Uterus (tissue), 2 donors: Measurements from ENCODE around the gene PRR3.
A peak's percentile ranks its signal among the peaks of the same experiment; 100 is the strongest.
"Not testable (repeated sequence)": the region's sequence is repeated elsewhere in the genome, so short reads cannot be mapped to it uniquely, and the experiment has no call there.

Experiments
- POLR2A ChIP-seq, 2 donors: fragments of 450-650 bp; IDR thresholded peaks; one replicate each; pipeline ENCODE4 v1.6.1; 2016; ENCODE audit warnings: antibody characterized with exemption in 2 of 2, mild to moderate bottlenecking in 1 of 2, moderate library complexity in 1 of 2
- TF ChIP-seq, protein P1 (sequence below), 4 experiments: fragments of 200-600 bp in 2 of 4; fragments of 450-650 bp in 2 of 4; sonication (generic) in 2 of 4; IDR thresholded peaks; one replicate each; pipeline ENCODE4 v1.5.1; 2016 to 2019; ENCODE audit warnings: antibody characterized with exemption in 4 of 4, mild to moderate bottlenecking in 2 of 4, moderate library complexity in 1 of 4

DNA sequence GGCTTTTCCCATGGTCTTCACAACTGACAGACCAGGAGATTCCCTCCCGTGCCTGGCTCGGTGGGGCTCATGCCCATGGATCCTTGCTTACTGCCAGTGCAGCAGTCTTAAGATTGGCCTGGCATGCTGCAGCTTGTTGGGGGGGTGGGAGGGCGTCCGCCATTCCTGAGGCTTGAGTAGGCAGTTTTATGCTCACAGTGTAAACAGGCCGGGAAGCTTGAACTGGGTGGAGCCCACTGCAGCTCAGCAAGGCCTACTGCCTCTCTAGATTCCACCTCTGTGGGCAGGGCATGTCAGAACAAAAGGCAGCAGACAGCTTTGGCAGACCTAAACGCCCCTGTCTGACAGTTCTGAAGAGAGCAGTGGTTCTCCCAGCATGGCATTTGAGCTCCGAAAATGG, 36.0 kb upstream of the PRR3 start:
- not testable (repeated sequence) for TF ChIP-seq POLR2A (IDR thresholded peaks at IDR 0.05)
- TF ChIP-seq, protein P1, sequence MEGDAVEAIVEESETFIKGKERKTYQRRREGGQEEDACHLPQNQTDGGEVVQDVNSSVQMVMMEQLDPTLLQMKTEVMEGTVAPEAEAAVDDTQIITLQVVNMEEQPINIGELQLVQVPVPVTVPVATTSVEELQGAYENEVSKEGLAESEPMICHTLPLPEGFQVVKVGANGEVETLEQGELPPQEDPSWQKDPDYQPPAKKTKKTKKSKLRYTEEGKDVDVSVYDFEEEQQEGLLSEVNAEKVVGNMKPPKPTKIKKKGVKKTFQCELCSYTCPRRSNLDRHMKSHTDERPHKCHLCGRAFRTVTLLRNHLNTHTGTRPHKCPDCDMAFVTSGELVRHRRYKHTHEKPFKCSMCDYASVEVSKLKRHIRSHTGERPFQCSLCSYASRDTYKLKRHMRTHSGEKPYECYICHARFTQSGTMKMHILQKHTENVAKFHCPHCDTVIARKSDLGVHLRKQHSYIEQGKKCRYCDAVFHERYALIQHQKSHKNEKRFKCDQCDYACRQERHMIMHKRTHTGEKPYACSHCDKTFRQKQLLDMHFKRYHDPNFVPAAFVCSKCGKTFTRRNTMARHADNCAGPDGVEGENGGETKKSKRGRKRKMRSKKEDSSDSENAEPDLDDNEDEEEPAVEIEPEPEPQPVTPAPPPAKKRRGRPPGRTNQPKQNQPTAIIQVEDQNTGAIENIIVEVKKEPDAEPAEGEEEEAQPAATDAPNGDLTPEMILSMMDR (IDR thresholded peaks at IDR 0.05), result peak in 1 of 4 experiments; percentile 4
